Stimulated activated CD8-positive, alpha-beta memory T cell treated with anti-CD3 and anti-CD28 coated beads, Interleukin-12 subunit alpha, Interleukin-12 subunit beta, amount 100 ng/mL, for 24 hours (primary cell): ENCODE results near the gene KRTAP19-2.
"Not testable (repeated sequence)": the region's sequence is repeated elsewhere in the genome, so short reads cannot be mapped to it uniquely, and the experiment has no call there.

ENCODE experiments used
- DNase-seq: peaks from one replicate; pipeline ENCODE4 v3.0.0-alpha.2; 2020; ENCODE audit errors: extremely low read depth

Gene KRTAP19-2, protein sequence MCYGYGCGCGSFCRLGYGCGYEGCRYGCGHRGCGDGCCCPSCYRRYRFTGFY

GRCh38 chr21:30487336-30487735 lies at the start of gene KRTAP19-2:
Gene KRTAP19-2 (minus strand): TSS chr21:30487436. CDS start chr21:30487348, 88 bp downstream.
- no peak for DNase-seq

- no peak for DNase-seq
Measured at GRCh38 chr21:30518876-30519275, 31.6 kb upstream of the KRTAP19-2 start.

DNA sequence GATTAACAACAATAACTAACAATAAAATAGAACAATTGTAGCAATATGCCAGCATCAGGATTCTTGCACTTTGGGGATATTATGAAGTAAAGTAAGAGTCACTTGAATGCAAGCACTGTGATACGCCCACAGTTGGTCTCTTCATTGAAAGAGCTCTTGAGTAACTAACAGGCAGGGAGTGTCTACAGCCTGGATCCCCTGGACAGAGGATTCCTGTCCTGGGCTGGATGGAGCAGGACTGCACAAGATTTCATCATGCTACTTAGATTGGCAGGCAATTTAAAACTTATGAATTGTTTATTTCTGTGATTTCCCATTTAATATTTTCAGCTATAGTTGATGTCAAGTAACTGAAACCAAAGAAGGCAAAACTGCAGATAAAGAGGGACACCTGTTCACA lies 28.4 kb upstream of the KRTAP19-2 start:
- no peak for DNase-seq

DNA sequence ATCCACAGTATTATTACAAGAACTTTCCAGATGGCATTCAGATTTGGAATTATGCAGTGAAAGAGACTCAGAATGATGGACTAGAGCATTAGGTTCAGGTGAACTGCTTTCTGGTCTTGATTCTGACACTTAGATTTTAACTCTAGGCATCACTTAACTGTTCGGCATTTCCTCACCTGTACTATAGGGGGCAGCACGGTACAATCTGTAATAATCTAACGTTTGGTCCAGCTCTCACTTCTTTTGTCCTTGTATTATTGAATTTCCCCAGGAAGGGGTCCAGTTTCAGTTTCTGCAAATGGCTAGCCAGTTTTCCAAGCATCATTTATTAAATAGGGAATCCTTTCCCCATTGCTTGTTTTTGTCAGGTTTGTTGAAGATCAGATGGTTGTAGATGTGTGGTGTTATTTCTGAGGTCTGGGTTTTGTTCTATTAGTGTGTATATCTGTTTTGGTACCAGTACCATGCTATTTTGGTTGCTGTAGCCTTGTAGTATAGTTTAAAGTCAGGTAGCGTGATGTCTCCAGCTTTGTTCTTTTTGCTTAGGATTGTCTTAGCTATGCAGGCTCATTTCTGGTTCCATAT lies 18.5 kb upstream of the KRTAP19-2 start:
- DNase-seq = not testable (repeated sequence)

GRCh38 chr21:30502041-30502440 lies 14.8 kb upstream of the KRTAP19-2 start, which contains the start of gene KRTAP19-5:
Gene KRTAP19-5 (minus strand): TSS chr21:30502141. CDS start chr21:30502090, 51 bp downstream.
- DNase-seq = no peak

- no peak for DNase-seq
Measured at GRCh38 chr21:30497065-30497464, 9.8 kb upstream of the KRTAP19-2 start, which contains the start of gene KRTAP19-4. Gene KRTAP19-4 (minus strand): TSS chr21:30497165. CDS start chr21:30497110, 55 bp downstream.

GRCh38 chr21:30491963-30492428 lies 4.8 kb upstream of the KRTAP19-2 start, which contains the start of gene KRTAP19-3:
Gene KRTAP19-3 (minus strand): TSS chr21:30492013. CDS start chr21:30491957, 56 bp downstream.
- no peak for DNase-seq

DNA sequence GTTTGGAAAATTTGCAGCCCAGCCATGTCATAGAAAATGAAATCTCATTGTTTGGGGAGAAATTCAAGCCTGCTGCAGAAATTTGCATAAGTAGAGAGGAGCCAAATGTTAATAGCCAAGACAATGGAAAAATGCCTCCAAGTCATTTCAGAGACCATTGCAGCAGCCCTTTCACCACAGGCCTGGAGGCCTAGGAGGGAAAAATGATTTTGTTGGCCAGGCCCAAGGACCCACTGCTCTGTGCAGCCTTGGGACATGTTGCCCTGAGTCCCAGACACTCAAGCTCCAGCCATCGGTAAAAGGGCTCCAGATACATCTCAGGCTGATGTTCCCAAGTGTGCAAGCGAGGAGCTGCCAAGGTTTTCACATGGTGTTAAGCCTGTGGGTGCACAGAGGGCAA lies 1.1 kb downstream of the KRTAP19-2 start:
- DNase-seq = no peak

GRCh38 chr21:30482130-30482529 lies 5.1 kb downstream of the KRTAP19-2 start:
- DNase-seq = no peak

GRCh38 chr21:30480145-30480544 lies 7.1 kb downstream of the KRTAP19-2 start, which contains the start of gene KRTAP19-1:
Gene KRTAP19-1 (minus strand): TSS chr21:30480367. CDS start chr21:30480317, 50 bp downstream.
- DNase-seq = no peak

DNA sequence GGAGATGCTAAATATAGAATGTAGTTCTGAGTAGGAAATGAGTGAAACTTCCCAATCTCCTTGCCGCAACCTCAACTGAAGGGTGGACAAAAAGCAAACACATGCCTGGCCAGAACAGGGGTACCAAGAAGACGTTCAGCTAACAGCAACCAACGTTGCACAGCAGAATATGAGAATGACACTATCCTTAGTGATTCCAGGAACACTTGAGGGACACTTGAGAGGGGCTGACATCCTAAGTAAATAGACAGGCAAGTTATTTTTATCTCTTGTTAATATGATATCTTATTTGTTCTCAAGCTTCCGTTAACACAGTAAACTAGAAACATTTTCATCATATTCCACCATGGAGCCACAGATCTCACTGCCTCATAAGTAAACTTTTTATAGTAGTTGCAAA lies 8.0 kb downstream of the KRTAP19-2 start:
- DNase-seq = no peak

GRCh38 chr21:30478004-30478403 lies 9.2 kb downstream of the KRTAP19-2 start:
- DNase-seq = no peak

DNA sequence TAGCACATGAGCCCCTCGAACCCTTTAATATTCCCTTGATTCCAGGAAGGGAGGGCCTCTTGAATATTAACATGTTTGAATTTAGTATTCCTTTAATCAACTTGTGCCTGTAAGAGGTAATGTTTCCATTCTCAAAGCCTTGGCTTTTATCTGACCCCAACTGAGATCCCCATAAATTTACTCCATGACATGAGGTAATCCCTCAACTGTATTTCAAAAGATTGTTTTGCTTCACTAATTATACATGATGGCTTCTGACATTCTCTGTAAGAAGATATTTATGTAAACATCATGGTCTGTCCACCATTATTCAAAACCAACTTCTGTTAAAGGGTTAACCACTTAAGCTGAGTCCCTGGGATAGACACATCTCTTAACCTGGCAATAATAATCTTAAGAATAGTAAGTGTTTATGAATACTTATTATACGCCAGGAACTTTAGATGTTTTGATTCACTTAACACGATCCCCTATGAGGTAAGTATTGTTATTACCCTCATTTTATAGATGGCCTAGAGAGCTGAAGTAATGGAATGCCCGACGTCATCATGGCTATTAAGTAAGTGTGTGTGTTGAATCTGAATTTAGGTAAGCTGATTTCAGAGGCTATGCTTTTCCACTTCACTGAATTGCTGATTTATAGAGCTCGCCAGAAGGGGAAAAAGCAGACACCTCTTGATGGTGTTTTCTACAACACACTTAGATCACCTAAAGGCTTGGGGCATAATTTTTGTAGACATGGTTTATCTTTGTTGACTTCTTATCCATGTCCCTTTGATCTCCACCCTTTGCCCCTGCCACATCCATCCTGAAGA lies 18.1 kb downstream of the KRTAP19-2 start:
- DNase-seq = no peak

GRCh38 chr21:30463713-30464112 lies 23.5 kb downstream of the KRTAP19-2 start:
- DNase-seq = no peak

GRCh38 chr21:30448514-30448913 lies 38.7 kb downstream of the KRTAP19-2 start:
- no peak for DNase-seq

DNA sequence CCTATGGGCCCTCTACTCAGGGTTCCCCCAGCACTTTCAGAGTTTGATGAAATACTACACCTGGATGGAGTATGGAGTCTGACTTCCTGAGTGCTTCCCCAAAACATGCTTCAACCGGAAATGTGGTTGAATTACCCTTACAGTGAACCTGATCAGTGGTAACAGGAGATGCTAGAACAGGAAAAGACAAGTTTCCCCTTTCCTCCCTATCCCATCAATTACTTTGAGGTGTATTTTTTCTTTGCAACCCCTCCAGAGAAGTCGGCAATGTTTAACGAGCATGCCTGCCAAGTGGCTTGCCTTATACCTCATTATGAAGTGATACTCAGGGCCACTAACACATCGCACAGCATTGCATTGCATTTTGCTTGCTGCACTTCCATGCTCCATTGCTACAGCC lies 40.2 kb downstream of the KRTAP19-2 start:
- DNase-seq = no peak

DNA sequence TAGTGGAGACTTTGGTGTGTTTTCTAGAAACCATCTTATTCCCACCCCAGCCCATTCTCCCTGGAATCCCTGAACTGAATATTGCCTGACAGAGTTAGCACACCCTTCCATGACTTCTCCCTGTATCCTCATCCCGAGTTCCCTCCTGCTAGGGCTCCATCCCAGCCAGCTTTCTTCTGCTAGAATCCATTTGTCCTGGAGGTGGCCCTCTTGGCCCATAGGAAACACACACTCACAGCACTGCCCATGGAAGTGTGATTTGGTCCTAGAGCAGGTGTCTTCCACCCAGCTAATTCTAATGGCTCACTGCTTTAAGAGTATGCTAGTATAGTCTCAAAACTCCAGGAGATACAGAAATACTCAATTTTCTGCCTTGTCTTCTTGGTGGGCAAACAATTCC lies 43.0 kb downstream of the KRTAP19-2 start:
- DNase-seq = no peak

DNA sequence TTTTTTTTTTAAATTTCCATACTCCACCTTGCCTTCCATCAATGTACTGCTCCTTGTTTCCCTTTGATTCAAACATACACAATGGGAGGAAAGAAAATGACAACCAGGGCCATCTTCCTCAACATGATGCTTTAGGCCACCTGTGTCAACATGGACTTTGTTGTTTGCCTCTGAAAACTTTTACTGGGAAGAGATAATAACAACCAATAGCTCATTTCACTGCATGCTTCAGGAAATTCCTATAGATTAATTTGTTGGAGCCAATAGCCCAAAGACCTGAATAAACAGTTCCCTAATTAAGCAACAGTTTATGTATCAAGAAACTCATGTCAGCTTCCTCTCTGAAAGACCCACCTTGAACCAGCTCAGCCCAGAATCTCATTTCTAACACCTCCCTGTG lies 44.0 kb downstream of the KRTAP19-2 start:
- no peak for DNase-seq

- DNase-seq = no peak
Measured at GRCh38 chr21:30439975-30440374, 47.3 kb downstream of the KRTAP19-2 start, which contains the start of gene KRTAP15-1. Gene KRTAP15-1 (plus strand): TSS chr21:30440275. CDS start chr21:30440328, 53 bp downstream.
